BJ (cell line): Measurements from ENCODE around the gene MARK3. TPM values are rescaled to one million over a fixed set of nuclear protein-coding genes. Genes with fewer than 3 reads are reported as not detected.

Experiments
- CTCF ChIA-PET: fragments of 350-600 bp; formaldehyde crosslinking; extraction: SDS; loops from one replicate; lab custom pipeline; 2021; ENCODE audit warnings: antibody characterized with exemption, inconsistent platforms; lab: Yijun Ruan, JAX
- POLR2A ChIA-PET: fragments of 300-600 bp; sonication (Branson Sonifier 250); formaldehyde crosslinking; extraction: SDS; loops from one replicate; lab custom pipeline; 2021; ENCODE audit warnings: antibody characterized with exemption; lab: Charles Lee
- DNase-seq: peaks from one replicate; pipeline ENCODE4 v3.0.0-alpha.2; 2011; ENCODE audit warnings: low read depth
- H3K27me3 ChIP-seq: 2 replicates; pipeline ENCODE4 v1.6.0; 2011; ENCODE audit warnings: low read length; ENCODE audit not compliant: control insufficient read depth, insufficient read depth
- H3K36me3 ChIP-seq: 2 replicates; pipeline ENCODE4 v1.5.1; 2011; ENCODE audit warnings: low read length; ENCODE audit not compliant: control insufficient read depth, insufficient read depth
- H3K4me3 ChIP-seq: 2 replicates; pipeline ENCODE4 v1.5.1; 2011; ENCODE audit warnings: low read depth, mild to moderate bottlenecking, control low read depth, low read length
- CTCF ChIP-seq: IDR thresholded peaks from 2 replicates; pipeline ENCODE4 v1.5.1; 2011; ENCODE audit warnings: low read depth, mild to moderate bottlenecking, control low read depth, inconsistent platforms, low read length, moderate library complexity; ENCODE audit not compliant: insufficient read depth
- polyA plus RNA-seq: library from polyadenylated mRNA; depleted of rRNA; stranded (reverse); fragments of >200 nt; gene quantifications from 2 replicates; pipeline ENCODE4 v1.2.3, GENCODE V29; 2011

MARK3 gene
- polyA plus RNA-seq, 1 experiment, result 73.9 TPM

GRCh38 chr14:103496776-103497175 is 111.6 kb downstream of the MARK3 start:
- H3K27me3 ChIP-seq, result no peaks in the 10 kb centered on the region
- POLR2A ChIA-PET, result no interaction called here
- no peak for TF ChIP-seq CTCF
- H3K36me3 ChIP-seq, result peaks cover 20% of the 10 kb centered on the region
- CTCF ChIA-PET, result interaction anchor here (1.3 to 10.0 kb wide), 3 partner anchors 22 to 106 kb away, joined by 4 to 92 read pairs (median 4); no protein-coding TSS in a partner anchor
- H3K4me3 ChIP-seq, result no peak overlapping the region
- no peak for DNase-seq

- ChIA-PET CTCF (interaction anchor here (0.7 to 10.0 kb wide), 13 partner anchors 8 to 188 kb away, joined by 3 to 92 read pairs (median 5); partner anchors contain the start of gene TRMT61A), POLR2A (no interaction called here)
- Histone ChIP-seq H3K36me3 (peaks cover 31% of the 10 kb centered on the region), H3K27me3 (no peaks in the 10 kb centered on the region), H3K4me3 (no peak overlapping the region)
- DNase-seq, result no peak
- no peak for TF ChIP-seq CTCF
Measured at GRCh38 chr14:103499709-103500108, 114.5 kb downstream of the MARK3 start.

GRCh38 chr14:103500148-103500990 is 115.2 kb downstream of the MARK3 start:
- peak; percentile 97 for TF ChIP-seq CTCF
- no peak overlapping the region for H3K4me3 ChIP-seq
- H3K27me3 ChIP-seq, result no peaks in the 10 kb centered on the region
- no peak for DNase-seq
- ChIA-PET CTCF (interaction anchor here (0.6 to 10.0 kb wide), 15 partner anchors 8 to 151 kb away, joined by 3 to 92 read pairs (median 4); partner anchors contain the start of gene TRMT61A), POLR2A (no interaction called here)
- H3K36me3 ChIP-seq, result peaks cover 34% of the 10 kb centered on the region

GRCh38 chr14:103501041-103501870 is 116.0 kb downstream of the MARK3 start:
- DNase-seq, result no peak
- Histone ChIP-seq H3K36me3 (peaks cover 35% of the 10 kb centered on the region), H3K27me3 (no peaks in the 10 kb centered on the region), H3K4me3 (no peak overlapping the region)
- ChIA-PET CTCF (interaction anchor here (0.6 to 10.0 kb wide), 7 partner anchors 9 to 64 kb away, joined by 3 to 92 read pairs (median 3); no protein-coding TSS in a partner anchor), POLR2A (no interaction called here)
- TF ChIP-seq CTCF, result no peak
